Activated CD8-positive, alpha-beta memory T cell treated with anti-CD3 and anti-CD28 coated beads, Interleukin-2, amount 50 U/mL, for 1 hour (primary cell): ENCODE measurements around the gene APBA3.

Experiments used
- DNase-seq: peaks from one replicate; pipeline ENCODE4 v3.0.0-alpha.2; 2020; ENCODE audit errors: extremely low read depth

Gene APBA3

DNA sequence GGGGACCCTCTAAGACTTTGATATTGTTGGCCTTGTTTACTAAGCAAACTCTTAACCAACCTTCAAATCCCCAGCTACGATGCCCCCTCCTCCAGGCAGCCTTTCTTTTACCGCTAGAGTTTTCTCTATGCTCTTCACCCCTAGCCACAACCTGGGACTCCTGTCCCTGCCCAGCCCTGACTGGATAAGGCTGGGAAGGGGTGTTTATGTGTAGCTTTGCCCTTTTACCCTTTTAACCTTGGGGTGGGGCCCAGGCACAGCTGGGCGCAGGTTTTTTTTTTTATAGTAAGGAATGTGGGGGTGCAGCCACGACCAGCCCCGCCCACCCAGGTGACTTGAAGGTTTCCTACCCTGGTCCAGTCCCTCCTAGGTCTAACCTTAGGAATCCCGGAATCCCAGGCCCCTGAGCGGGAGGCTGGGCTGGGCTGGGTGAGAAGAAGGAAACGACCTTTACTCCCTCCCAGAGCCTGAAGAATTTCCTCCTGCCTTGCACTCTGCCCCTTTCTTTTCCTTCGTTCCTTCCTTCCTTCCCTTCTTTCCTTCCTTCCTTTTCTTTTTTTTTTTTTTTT is 41.1 kb downstream of the APBA3 start:
- no peak for DNase-seq

DNA sequence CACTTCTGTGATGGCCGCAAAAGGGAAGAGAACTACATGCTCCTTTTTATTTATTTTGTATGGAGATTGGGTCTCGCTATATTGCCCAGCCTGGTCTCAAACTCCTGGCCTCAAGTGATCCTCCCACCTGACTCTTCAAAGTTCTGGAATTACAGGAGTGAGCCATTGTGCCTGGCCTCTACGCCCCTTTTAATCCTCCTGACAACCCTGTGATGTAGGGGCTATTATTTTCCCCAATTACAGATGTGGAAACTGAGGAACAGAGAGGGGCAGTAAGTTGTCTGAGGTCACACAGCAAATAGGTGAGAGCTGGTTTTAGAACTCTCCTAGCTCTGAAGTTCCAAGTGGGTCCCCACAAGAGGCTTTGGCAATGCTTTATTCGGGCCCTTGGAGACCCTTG is 41.6 kb downstream of the APBA3 start:
- no peak for DNase-seq

DNA sequence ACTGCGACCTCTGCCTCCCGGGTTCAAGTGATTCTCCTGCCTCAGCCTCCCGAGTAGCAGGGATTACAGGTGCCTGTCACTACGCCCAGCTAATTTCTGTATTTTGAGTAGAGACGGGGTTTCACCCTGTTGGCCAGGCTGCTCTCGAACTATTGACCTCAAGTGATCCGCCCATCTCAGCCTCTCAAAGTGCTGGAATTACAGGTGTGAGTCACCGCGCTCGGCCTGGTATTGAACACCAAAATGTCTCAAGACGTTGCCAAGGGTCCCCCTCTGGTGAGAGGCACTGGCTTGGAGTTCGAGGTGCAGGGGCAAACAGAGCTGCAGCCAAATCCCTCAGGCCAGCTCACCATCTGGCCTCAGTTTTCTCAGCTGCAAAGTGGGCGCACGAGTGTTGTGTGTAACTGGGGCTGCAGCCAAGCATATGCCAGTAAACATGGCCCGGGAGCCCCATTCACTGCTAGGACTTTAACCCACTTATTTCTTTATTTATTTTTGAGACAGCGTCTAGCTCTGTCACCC is 45.3 kb downstream of the APBA3 start:
- DNase-seq, result no peak

DNA sequence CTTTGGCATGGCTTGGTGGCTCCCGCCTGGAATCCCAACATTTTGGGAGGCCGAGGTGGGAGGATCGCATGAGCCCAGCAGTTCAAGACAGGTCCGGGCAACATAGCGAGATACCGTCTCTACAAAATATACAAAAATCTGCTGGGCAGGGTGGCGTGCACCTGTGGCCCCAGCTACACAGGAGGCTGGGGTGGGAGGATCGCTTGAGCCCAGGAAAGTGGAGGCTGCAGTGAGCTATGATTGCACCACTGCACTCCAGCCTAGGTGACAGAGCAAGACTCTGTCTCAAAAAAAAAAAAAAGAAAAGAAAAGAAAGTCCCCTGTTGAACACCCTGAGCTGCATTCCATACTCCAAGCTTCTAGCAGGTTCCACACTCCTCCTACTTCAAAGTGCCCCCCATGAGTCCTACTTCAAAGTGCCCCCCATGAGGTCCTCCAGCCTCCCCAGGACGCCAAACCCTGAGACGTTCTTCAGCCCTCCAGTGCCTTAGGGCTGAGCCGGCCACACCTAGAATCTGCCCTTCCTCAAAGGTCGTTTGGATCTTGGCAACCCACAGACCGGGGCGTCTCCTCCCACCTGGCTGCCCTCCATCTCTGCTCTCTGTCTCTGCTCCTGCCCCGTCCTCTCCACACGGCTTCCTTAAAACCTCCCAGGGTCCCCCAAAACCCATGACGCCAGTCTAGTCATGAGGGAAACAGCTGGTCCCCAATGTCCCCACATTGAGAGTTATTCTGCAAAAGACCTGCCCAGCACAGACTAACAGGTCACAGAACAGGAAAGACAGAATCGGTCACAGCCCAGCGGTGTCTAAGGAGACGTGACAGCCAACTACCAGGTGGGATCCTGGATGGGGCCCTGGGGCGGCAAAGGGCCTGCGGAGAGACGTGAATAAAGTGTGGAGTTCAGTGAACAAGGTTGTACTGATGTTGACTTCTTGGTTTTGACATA is 48.6 kb downstream of the APBA3 start:
- no peak for DNase-seq

DNA sequence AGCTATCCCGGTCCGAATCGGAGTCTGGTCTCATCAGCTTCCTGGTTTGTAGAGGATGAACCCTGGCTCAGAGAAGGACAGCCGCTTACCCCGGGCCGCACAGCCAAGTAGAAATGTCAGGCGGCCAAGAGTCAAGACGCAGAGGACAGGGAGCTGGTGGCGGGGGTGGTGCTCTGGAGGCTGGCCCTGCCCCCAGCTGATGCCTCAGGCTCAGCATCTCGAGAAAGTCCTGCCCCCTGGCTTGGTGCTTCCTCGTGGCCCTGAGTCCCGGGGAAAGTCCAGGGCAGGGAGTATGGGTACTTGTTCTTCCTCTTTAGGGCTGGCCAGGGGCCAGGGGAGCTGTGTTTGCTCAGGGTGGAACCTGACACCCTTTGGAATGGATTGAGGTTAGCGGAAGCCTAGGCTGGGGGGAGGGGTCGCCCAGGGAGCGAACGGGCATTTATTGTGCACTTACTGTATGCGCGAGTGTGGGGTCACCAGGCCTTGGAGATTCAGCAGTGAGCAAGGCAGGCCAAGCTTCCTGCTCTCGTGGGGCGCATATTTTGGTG is 51.2 kb downstream of the APBA3 start:
- DNase-seq, result no peak

DNA sequence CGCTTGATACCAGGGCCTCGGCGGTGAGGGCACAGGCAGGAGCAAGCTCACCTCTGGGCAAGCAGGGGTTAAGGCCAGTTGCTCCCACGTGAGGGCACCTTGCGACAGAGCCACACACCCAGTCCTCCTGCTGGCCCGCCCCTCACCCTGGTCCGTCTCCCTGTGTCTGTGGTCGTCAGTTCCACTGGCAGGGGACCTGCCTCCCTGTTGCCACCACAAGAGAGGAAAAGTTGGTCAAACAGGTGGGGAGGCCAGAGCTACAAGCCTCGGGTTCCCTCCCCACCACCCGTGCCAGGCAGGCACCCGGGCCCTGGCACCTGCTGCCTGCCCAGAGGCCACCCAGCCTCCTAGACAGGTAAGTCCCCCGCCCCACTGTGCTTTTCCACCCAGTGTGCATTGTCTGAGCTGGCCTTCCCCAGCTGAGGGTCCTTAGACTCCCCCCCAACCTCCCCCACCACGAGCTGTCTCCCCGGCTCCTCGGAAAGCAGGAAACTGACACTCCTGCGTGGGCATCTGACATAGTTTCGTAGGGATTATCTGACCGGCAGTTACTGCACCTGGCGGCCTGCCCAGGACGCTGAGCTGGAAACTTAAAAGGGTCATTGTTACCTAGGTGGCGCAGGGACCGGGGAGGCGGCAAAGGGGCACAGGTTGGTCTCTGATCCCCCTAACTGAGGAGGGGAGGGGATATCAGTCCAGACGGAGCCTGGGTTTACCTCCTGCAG is 53.1 kb downstream of the APBA3 start, which contains the start of gene TJP3:
TJP3 (plus strand) TSS at position 178 of the 725 bp plus-strand sequence. CDS start 20,049 bp downstream, outside the sequence.
- DNase-seq, result no peak

DNA sequence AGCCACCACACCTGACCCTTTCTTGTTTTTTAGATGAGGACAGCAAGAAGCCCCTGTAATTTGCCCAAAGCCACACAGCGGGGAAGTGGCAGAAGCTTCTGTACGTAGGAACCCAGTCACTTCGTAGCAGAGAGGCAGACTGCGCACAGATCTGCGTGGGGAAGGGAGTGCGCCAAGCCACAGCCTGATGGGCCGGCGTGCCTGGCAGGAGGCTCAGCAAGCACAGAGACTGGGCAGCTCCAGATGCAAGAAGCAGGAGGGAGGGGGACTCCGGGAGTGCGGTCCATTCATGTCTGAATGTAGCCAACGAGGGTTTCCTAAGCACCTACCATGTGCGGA is 53.7 kb downstream of the APBA3 start:
- DNase-seq, result no peak

DNA sequence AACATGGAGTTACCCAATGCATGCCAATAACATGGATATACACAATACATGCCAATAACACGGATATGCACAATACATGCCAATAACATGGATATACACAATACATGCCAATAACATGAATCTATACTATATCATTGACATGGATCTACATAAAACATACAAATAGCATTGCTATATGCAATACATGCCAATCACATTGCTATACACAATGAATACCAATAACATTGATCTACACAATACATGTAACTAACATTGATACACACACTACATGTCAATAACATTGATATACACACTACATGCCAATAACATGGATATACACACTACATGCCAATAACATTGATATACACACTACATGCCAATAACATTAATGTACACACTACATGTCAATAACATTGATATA is 60.3 kb downstream of the APBA3 start:
- no peak for DNase-seq
